Mesothelial cell of epicardium (in vitro differentiated cells): Measurements from ENCODE around the gene PHF2. TPM values are rescaled to one million over a fixed set of nuclear protein-coding genes. Genes with fewer than 3 reads are reported as not detected.

Source experiments
- DNase-seq, 2 experiments: peaks; one replicate each; pipeline ENCODE4 v3.0.0; 2021; ENCODE audit warnings: low spot score in 2 of 2; ENCODE audit not compliant: unreplicated experiment in 2 of 2
- H3K27ac Mint-ChIP-seq: 2 replicates; pipeline ENCODE4 v1.8.0; 2021; ENCODE audit warnings: mixed read lengths
- H3K27me3 Mint-ChIP-seq: 2 replicates; pipeline ENCODE4 v1.8.0; 2021; ENCODE audit warnings: low read depth, mixed read lengths
- H3K36me3 Mint-ChIP-seq: 2 replicates; pipeline ENCODE4 v1.8.0; 2021; ENCODE audit warnings: mixed read lengths
- H3K4me1 Mint-ChIP-seq: 2 replicates; pipeline ENCODE4 v1.8.0; 2021; ENCODE audit warnings: mixed read lengths
- H3K4me3 Mint-ChIP-seq: 2 replicates; pipeline ENCODE4 v1.8.0; 2021; ENCODE audit warnings: mild to moderate bottlenecking, moderate library complexity, mixed read lengths
- H3K9me3 Mint-ChIP-seq: 2 replicates; pipeline ENCODE4 v1.8.0; 2021; ENCODE audit warnings: mixed read lengths
- total RNA-seq: library from RNA; stranded (reverse); gene quantifications from 3 replicates; pipeline ENCODE4 v1.2.1, GENCODE V29; 2021
- TF ChIP-seq, protein P1 (sequence below): fragments of 200-600 bp; sonication (generic); IDR thresholded peaks from one replicate; pipeline ENCODE4 v1.5.0; 2021; ENCODE audit warnings: antibody characterized with exemption; ENCODE audit not compliant: unreplicated experiment

PHF2 gene
- total RNA-seq, 1 donor from 2014 or later, result 37.6 TPM

GRCh38 chr9:93546356-93546755 is 30.0 kb upstream of the PHF2 start:
- no peak for DNase-seq
- TF ChIP-seq, protein P1, sequence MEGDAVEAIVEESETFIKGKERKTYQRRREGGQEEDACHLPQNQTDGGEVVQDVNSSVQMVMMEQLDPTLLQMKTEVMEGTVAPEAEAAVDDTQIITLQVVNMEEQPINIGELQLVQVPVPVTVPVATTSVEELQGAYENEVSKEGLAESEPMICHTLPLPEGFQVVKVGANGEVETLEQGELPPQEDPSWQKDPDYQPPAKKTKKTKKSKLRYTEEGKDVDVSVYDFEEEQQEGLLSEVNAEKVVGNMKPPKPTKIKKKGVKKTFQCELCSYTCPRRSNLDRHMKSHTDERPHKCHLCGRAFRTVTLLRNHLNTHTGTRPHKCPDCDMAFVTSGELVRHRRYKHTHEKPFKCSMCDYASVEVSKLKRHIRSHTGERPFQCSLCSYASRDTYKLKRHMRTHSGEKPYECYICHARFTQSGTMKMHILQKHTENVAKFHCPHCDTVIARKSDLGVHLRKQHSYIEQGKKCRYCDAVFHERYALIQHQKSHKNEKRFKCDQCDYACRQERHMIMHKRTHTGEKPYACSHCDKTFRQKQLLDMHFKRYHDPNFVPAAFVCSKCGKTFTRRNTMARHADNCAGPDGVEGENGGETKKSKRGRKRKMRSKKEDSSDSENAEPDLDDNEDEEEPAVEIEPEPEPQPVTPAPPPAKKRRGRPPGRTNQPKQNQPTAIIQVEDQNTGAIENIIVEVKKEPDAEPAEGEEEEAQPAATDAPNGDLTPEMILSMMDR, result no peak
- Mint-ChIP-seq H3K4me1 (peaks cover 11% of the 10 kb centered on the region), H3K27ac (no peak overlapping the region), H3K36me3 (peaks cover 25% of the 10 kb centered on the region), H3K27me3 (no peaks in the 10 kb centered on the region), H3K9me3 (no peaks in the 10 kb centered on the region), H3K4me3 (no peak overlapping the region)

GRCh38 chr9:93549611-93550010 is 26.8 kb upstream of the PHF2 start:
- Mint-ChIP-seq H3K9me3 (no peaks in the 10 kb centered on the region), H3K27me3 (no peaks in the 10 kb centered on the region), H3K27ac (peak overlapping the region; percentile 14), H3K4me3 (no peak overlapping the region), H3K4me1 (peaks cover 26% of the 10 kb centered on the region), H3K36me3 (peaks cover 23% of the 10 kb centered on the region)
- TF ChIP-seq, protein P1, result no peak
- no peak for DNase-seq

GRCh38 chr9:93552923-93553322 is 23.5 kb upstream of the PHF2 start:
- no peak overlapping the region for H3K4me3 Mint-ChIP-seq
- H3K27me3 Mint-ChIP-seq, result no peaks in the 10 kb centered on the region
- TF ChIP-seq, protein P1, result no peak
- H3K4me1 Mint-ChIP-seq, result peaks cover 40% of the 10 kb centered on the region
- DNase-seq, result no peak
- H3K27ac Mint-ChIP-seq, result peak overlapping the region; percentile 30
- no peaks in the 10 kb centered on the region for H3K9me3 Mint-ChIP-seq
- peaks cover 20% of the 10 kb centered on the region for H3K36me3 Mint-ChIP-seq

DNA sequence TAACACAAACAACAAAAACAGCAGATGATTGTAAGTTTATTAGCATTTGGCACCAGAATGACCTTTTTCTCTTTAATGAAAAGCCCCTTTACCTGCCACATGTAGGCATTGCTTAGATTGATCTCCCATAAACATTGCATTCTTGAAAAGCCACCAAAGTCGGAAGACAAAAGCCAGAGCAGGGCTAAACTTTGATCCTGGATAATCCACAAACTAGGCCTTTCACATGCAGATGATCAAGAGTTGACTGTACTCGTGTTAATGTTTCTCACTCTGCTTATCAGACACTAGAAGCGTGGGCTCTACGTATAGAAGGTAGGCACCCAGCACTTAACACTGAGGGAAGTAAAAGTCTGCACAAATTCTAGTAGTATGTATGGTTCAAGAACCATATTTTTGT is 21.0 kb upstream of the PHF2 start:
- H3K9me3 Mint-ChIP-seq, result no peaks in the 10 kb centered on the region
- no peak overlapping the region for H3K4me3 Mint-ChIP-seq
- H3K27me3 Mint-ChIP-seq, result no peaks in the 10 kb centered on the region
- H3K36me3 Mint-ChIP-seq, result peaks cover 34% of the 10 kb centered on the region
- peak overlapping the region; percentile 47 for H3K27ac Mint-ChIP-seq
- no peak for DNase-seq
- TF ChIP-seq, protein P1, result no peak
- H3K4me1 Mint-ChIP-seq, result peaks cover 29% of the 10 kb centered on the region

DNA sequence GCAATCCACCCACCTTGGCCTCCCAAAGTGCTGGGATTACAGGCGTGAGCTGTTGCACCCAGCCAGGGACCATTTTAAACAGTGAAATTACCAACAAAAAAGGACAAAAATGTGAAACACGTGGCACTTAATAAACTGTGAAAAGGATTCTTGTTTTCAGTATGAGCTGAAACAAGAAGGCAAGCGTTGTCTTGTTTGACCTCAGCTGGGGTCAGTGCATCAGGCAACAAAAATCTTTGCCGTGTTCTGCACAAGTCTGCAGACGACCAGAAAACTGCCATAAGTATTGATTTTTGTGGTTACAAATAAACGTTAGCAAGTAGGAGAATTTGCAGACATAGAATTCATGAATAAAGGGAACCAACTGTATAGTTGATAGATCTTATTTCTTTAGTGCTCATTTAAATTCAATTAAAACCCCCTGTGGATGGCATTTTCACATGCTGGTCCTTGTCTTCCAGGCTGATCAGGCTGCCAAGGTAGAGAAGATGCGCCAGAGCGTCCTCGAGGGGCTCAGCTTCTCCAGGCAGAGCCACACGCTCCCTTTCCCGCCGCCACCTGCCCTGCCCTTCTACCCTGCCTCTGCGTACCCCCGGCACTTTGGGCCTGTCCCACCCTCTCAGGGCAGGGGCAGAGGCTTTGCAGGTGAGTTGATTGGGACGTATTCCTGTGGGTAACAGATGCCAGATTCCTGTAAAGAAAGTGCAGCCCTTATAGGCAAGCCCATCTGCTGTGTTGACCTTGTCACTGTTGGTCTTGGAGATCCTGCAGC is 18.8 kb upstream of the PHF2 start:
- Mint-ChIP-seq H3K27ac (no peak overlapping the region), H3K4me3 (no peak overlapping the region), H3K27me3 (no peaks in the 10 kb centered on the region), H3K9me3 (no peaks in the 10 kb centered on the region), H3K36me3 (peaks cover 30% of the 10 kb centered on the region), H3K4me1 (peaks cover 29% of the 10 kb centered on the region)
- DNase-seq, result no peak
- TF ChIP-seq, protein P1, result no peak
